Transverse colon (tissue), 4 donors: Measurements from ENCODE around the gene STK24. TPM values are rescaled to one million over a fixed set of nuclear protein-coding genes. Genes with fewer than 3 reads are reported as not detected.

ENCODE experiments used
- DNase-seq: peaks from one replicate; pipeline ENCODE4 v3.0.0-alpha.2; 2019
- H3K27ac ChIP-seq, 4 donors: fragments of 200-600 bp; sonication (generic); 2 replicates each; pipeline ENCODE4 v1.5.1; 2016 to 2018; ENCODE audit warnings: inconsistent platforms in 4 of 4
- H3K27me3 ChIP-seq: fragments of 200-600 bp; sonication (generic); 2 replicates; pipeline ENCODE4 v1.5.1; 2017; ENCODE audit warnings: inconsistent platforms
- H3K36me3 ChIP-seq, 4 donors: fragments of 200-600 bp; sonication (generic); 2 replicates each; pipeline ENCODE4 v1.5.1; 2017 to 2019; ENCODE audit warnings: inconsistent platforms in 4 of 4
- H3K4me1 ChIP-seq, 4 donors: fragments of 200-600 bp; sonication (generic); 2 replicates each; pipeline ENCODE4 v1.5.1; 2017 to 2020; ENCODE audit warnings: inconsistent platforms in 4 of 4
- H3K4me3 ChIP-seq, 4 donors: fragments of 200-600 bp; sonication (generic); 1 replicate in 1 of 4; 2 replicates in 3 of 4; pipeline versions ENCODE4 v1.5.1 to v1.6.1; 2017 to 2019; ENCODE audit warnings: inconsistent platforms in 4 of 4
- H3K9me3 ChIP-seq, 2 donors: fragments of 200-600 bp; sonication (generic); 2 replicates each; pipeline ENCODE4 v1.5.1; 2017 to 2019; ENCODE audit warnings: inconsistent platforms in 2 of 2
- EP300 ChIP-seq: sonication (generic); formaldehyde crosslinking; IDR thresholded peaks from one replicate; pipeline ENCODE4 v1.6.1; 2017; ENCODE audit warnings: antibody characterized with exemption, low read depth
- POLR2A ChIP-seq: fragments of 450-650 bp; IDR thresholded peaks from one replicate; pipeline ENCODE4 v1.6.1; 2016; ENCODE audit warnings: antibody characterized with exemption, mild to moderate bottlenecking, moderate library complexity
- POLR2AphosphoS5 ChIP-seq, 3 donors: sonication (generic); formaldehyde crosslinking; IDR thresholded peaks; one replicate each; pipeline ENCODE4 v1.6.1; 2016; ENCODE audit warnings: antibody characterized with exemption in 3 of 3
- WGBS, 2 donors: methylation state at CpG; one replicate each; pipeline ENCODE4 v1.1.5; 2018; ENCODE audit warnings: low coverage in 1 of 2; 5-methylcytosine and 5-hydroxymethylcytosine counted together
- in situ Hi-C, 4 donors: fragments of 200-750 bp; cut with MboI; loops; one replicate each; pipeline versions ENCODE4 v1.15.0 to v1.15.1; 2017; ENCODE audit warnings: low sequenced_read_pairs in 3 of 4, low pct_ligation_motif_present in 1 of 4, low pct_unique_long_range_greater_than_20kb in 1 of 4
- intact Hi-C: fragments of 100-400 bp; cut with DNase I; formaldehyde crosslinking; loops from one replicate; pipeline ENCODE4 v1.15.1; 2023; ENCODE audit warnings: low total_unique reads
- total RNA-seq, 4 donors: library from RNA; depleted of rRNA; stranded (reverse); fragments of >200 nt; gene quantifications; one replicate each; pipeline ENCODE4 v1.1.0, GENCODE V29; 2016
- TF ChIP-seq, protein P1 (sequence below), 5 experiments: fragments of 200-600 bp in 3 of 5; fragments of 450-650 bp in 2 of 5; sonication (generic) in 3 of 5; IDR thresholded peaks; 1 replicate in 2 of 5; 2 replicates in 3 of 5; pipeline ENCODE4 v1.5.1; 2016 to 2017; ENCODE audit warnings: antibody characterized with exemption in 5 of 5, inconsistent platforms in 3 of 5, mild to moderate bottlenecking in 2 of 5, moderate library complexity in 1 of 5

The STK24 gene
- total RNA-seq, 4 donors from 2014 or later = 87.2 to 152 (median 131) TPM

DNA sequence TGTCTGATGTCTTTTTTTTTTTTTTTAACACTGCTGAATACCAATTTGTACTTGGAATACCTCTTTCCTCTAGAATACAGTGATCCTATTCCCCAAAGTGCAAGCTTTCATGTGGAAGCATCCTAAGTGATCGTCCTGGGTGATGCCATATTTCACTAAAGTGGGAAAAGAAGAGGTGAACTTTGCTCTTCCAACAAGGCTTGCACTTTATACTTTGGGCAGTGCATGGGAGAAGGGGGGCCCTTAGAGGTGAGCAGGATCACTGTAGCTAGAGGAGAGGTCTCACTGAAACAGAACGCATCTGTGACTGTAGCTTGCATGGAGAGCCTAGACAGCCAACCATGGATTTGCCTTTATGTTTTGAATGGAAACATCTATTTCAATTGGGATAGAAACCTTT is 173.8 kb downstream of the STK24 start:
- Histone ChIP-seq H3K27me3 (no peaks in the 10 kb centered on the region), H3K36me3 (no peaks in the 10 kb centered on the region), H3K4me3 (no peak overlapping the region), H3K9me3 (no peaks in the 10 kb centered on the region), H3K27ac (no peak overlapping the region), H3K4me1 (peaks cover 0 to 17% (median 10%) of the 10 kb centered on the region in 4 donors)
- no peak for DNase-seq
- intact Hi-C loops = no loop called here
- no peak for TF ChIP-seq EP300
- TF ChIP-seq, protein P1, sequence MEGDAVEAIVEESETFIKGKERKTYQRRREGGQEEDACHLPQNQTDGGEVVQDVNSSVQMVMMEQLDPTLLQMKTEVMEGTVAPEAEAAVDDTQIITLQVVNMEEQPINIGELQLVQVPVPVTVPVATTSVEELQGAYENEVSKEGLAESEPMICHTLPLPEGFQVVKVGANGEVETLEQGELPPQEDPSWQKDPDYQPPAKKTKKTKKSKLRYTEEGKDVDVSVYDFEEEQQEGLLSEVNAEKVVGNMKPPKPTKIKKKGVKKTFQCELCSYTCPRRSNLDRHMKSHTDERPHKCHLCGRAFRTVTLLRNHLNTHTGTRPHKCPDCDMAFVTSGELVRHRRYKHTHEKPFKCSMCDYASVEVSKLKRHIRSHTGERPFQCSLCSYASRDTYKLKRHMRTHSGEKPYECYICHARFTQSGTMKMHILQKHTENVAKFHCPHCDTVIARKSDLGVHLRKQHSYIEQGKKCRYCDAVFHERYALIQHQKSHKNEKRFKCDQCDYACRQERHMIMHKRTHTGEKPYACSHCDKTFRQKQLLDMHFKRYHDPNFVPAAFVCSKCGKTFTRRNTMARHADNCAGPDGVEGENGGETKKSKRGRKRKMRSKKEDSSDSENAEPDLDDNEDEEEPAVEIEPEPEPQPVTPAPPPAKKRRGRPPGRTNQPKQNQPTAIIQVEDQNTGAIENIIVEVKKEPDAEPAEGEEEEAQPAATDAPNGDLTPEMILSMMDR (IDR thresholded peaks at IDR 0.05) = no peak
- TF ChIP-seq POLR2A = no peak
- TF ChIP-seq POLR2AphosphoS5 (IDR thresholded peaks at IDR 0.05) = no peak
- in situ Hi-C loops = loop anchor here in 3 of 4 donors (25.0 kb wide), 2 partner anchors 266 to 541 kb away; partner anchors contain the start of gene FARP1 (in 2 of the 3)
- 88 to 100% methylated on average over 2 of the region's 2 CpGs for WGBS, 2 donors

DNA sequence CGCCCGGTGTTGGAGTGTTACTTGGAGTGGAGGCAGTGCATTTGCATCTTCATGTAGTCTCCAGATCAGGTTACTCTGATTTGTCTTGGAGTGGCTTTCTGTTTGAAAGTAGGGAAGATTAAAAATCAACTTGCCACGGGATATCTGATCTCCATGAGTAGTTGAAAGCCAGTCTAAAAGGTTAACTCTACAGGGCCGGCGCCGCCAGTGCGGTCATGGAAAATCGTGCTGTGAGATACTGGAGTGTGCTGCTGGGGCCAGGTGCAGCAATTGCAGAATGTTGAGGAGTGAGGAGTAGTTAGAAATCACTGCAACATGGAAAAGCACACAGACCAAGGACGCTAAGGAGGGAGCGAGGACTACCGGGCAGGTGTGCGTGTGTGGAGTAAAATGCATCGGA is 175.0 kb downstream of the STK24 start:
- no peak for DNase-seq
- H3K27ac ChIP-seq = no peak overlapping the region
- in situ Hi-C loops (loop anchor here in 3 of 4 donors (25.0 kb wide), 2 partner anchors 265 to 540 kb away; partner anchors contain the start of gene FARP1 (in 2 of the 3)), intact Hi-C loops (no loop called here)
- H3K27me3 ChIP-seq = no peaks in the 10 kb centered on the region
- no peaks in the 10 kb centered on the region for H3K9me3 ChIP-seq
- H3K4me3 ChIP-seq = no peak overlapping the region
- H3K4me1 ChIP-seq = peaks cover 0 to 17% (median 10%) of the 10 kb centered on the region in 4 donors
- TF ChIP-seq, protein P1 (IDR thresholded peaks at IDR 0.05) = no peak
- TF ChIP-seq POLR2AphosphoS5 (IDR thresholded peaks at IDR 0.05) = no peak
- TF ChIP-seq EP300 = no peak
- no peak for TF ChIP-seq POLR2A
- no peaks in the 10 kb centered on the region for H3K36me3 ChIP-seq
- WGBS, 2 donors = 87% methylated on average over 9 to 12 of the region's 13 CpGs

DNA sequence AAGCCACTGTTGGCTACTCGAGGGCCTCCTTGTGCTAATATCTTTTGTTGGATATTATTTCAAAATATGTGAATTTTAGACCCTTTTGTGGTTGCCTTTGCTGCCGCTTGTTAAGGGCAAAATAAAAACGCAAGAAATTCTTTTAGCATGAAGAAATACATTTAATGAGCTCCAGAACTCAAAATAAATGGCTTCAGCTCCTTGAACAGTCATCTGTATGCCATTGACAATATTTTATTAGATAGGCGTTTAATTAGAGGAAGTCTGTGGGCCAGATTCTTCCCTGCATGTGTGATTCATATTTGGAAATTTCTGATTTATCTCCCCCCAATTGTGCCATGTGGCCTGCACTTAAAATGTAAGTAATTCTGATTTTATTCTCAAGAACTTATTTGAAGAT is 177.2 kb downstream of the STK24 start:
- WGBS, 2 donors = 65 to 85% methylated on average over 3 to 4 of the region's 4 CpGs
- in situ Hi-C loops (loop anchor here (25.0 kb wide), 2 partner anchors 262 to 537 kb away; partner anchors contain the start of gene FARP1 (in 3 of the 4)), intact Hi-C loops (no loop called here)
- Histone ChIP-seq H3K4me1 (peaks cover 0 to 1% (median under 1%) of the 10 kb centered on the region in 4 donors), H3K4me3 (no peak overlapping the region), H3K27ac (no peak overlapping the region), H3K9me3 (no peaks in the 10 kb centered on the region), H3K36me3 (no peaks in the 10 kb centered on the region), H3K27me3 (no peaks in the 10 kb centered on the region)
- no peak for DNase-seq
- TF ChIP-seq POLR2A (no peak), POLR2AphosphoS5 (IDR thresholded peaks at IDR 0.05) (no peak), EP300 (no peak)
- TF ChIP-seq, protein P1 (IDR thresholded peaks at IDR 0.05) = no peak

DNA sequence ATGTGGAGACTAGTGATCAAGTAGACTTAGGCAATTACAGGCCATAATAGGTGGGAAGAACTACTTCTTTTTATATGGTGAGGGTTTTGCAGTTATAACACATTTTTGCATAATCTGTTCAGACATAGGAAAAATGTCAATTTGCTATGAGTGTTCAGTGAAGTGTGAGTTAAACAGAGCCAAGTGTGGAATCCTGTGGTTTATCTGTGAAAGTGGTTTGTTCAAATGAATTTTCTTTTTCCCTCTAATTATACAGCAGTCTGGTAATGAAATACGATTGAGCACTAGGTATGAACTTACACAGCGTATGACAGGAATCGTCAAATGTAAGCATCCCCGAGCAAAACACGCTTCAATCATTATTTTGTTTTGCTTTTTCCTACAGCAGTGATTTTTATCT is 178.3 kb downstream of the STK24 start:
- no peak overlapping the region for H3K27ac ChIP-seq
- TF ChIP-seq POLR2AphosphoS5 (IDR thresholded peaks at IDR 0.05) (no peak), EP300 (no peak), POLR2A (no peak)
- TF ChIP-seq, protein P1 (IDR thresholded peaks at IDR 0.05) = no peak
- no peaks in the 10 kb centered on the region for H3K4me1 ChIP-seq
- no peak overlapping the region for H3K4me3 ChIP-seq
- no peaks in the 10 kb centered on the region for H3K36me3 ChIP-seq
- no peaks in the 10 kb centered on the region for H3K9me3 ChIP-seq
- intact Hi-C loops = no loop called here
- DNase-seq = no peak
- in situ Hi-C loops = loop anchor here in 1 of 4 donors (25.0 kb wide), 1 partner anchor 261 kb away; the partner anchor contains the start of gene FARP1
- no peaks in the 10 kb centered on the region for H3K27me3 ChIP-seq
- WGBS, 2 donors = 69 to 79% methylated on average over 5 of the region's 5 CpGs
